Limb (tissue), 2 donors: ENCODE measurements around the gene PEPD.

Experiments used
- DNase-seq, 2 donors: peaks; one replicate each; pipeline ENCODE4 v3.0.0-alpha.2; 2016; ENCODE audit errors: extremely low spot score in 2 of 2

PEPD gene

GRCh38 chr19:33386361-33386858 is 135.2 kb downstream of the PEPD start:
- DNase-seq: no peak

DNA sequence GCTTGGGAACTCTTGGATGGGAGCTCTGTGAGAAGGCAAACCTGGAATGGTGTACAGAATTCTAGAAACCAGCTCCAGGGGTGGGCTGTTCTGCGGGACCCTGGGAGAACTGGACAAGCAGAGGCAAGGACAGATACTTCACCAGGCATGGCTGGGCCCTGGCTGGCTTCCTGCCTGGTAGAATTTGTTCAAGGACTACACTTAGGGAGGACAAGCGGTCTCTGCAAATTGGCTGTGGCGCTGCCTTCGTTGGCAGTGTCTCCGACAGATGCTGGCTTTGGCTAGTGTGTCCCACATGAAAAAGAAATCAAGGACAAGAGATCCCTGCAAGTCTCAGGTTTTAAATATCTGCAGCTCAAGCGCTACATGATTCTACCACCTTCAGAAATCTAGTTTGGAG is 135.6 kb downstream of the PEPD start:
- no peak for DNase-seq

- no peak for DNase-seq
These were observed 136.6 kb downstream of the PEPD start for GRCh38 chr19:33384983-33385382.

DNA sequence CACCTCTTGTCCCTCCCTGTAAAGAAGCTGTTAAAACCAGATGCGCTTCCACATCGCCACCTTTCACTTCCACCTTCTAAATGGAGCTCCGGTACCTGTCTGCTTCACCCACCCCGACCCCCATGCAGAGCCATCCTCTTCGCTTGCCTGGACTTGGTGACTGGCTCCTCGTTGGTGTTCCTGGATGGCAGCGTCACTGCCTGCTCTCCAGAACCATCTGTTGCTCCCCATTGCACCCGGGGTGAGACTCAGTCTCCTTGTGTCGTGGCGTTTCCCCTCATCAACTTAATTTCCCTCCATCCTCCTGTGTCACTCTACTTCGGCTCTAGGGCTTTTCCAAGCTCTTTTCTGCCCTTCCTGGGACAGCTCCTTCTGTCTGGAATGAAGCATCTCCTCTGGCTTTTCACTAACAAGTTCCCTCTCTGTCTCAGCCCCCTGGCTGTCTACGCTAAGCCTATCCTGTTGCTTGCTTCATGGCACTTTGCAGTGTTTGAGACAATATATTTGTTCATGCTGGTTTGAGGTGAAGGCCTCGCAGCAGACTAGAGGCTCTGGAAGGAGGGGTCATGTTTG is 137.8 kb downstream of the PEPD start:
- DNase-seq: no peak

DNA sequence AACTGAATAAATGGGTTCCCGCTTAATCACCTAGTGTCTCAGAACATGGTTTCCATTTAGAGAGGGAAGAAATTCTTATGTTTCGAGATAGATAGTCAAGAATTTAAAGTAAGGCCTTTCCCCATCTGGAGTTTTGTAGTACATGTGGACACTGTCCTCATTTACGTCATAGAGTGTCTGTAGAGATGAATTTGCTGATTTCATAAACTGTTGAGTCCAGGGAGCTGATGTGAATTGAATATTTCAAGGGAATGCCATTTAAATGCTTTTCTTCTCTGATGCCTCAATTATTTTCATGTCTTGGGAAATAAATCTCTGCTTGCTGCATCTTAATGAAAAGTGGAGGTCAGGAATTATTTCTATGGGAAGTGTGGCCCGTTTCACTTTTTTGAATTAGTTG is 138.6 kb downstream of the PEPD start:
- DNase-seq: no peak

GRCh38 chr19:33382006-33382405 is 139.6 kb downstream of the PEPD start:
- DNase-seq: no peak

GRCh38 chr19:33381101-33381500 is 140.5 kb downstream of the PEPD start:
- DNase-seq: no peak

DNA sequence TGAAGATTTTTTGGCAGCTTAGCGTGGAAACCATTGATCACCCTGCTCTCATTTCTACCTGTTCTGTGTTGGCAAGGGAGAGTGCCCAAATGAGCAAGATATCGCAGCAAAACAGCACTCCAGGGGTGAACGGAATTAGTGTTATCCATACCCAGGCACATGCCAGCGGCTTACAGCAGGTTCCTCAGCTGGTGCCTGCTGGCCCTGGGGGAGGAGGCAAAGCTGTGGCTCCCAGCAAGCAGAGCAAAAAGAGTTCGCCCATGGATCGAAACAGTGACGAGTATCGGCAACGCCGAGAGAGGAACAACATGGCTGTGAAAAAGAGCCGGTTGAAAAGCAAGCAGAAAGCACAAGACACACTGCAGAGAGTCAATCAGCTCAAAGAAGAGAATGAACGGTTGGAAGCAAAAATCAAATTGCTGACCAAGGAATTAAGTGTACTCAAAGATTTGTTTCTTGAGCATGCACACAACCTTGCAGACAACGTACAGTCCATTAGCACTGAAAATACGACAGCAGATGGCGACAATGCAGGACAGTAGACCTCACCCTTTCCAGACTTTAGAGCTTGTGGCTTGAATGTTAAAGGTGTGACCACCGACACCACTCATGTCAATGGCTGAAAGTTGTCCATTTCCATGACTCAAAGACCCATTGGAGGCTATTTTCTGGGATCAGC is 142.3 kb downstream of the PEPD start:
- DNase-seq: no peak

DNA sequence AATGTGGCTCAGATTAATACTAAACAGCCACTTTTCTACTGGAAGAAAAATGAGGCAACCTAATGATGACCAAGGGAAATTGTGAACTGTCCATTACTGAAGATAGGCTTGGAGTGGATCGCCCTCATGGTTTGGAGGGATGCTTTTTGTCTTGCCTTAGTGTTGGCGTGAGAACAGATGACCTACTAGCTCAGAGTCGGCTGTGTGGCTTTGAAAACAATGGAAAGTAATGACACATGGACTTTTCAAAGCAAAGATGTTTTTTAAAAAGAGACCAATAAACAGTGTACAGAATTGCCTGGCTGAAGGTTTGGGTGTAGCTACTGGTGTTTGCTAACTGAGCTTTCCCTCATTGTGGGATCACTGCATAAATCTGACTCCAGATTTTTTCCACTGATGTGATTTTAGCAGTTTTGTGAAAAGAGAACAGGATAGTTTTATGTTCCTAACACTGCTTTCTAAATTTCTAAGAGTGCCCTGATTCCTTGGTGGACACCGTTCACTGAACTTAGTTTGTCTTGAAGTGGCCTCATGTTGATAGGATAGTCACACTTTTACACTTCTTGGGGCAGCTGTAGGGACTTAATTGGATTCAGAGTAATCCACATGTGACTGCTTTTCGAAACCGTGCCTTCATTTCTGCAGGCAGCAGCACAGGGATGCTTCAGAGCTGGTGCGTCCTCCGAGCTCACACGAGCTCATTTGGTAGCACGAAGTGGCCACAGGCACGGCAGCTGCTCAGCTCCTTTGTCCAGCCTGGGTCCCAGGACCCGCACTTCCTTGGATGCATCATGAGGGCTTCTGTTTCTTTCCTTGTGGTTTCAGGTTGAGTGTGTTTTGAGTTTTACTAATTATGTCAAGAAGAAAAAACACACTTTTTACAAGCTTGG is 143.8 kb downstream of the PEPD start:
- DNase-seq: no peak

DNA sequence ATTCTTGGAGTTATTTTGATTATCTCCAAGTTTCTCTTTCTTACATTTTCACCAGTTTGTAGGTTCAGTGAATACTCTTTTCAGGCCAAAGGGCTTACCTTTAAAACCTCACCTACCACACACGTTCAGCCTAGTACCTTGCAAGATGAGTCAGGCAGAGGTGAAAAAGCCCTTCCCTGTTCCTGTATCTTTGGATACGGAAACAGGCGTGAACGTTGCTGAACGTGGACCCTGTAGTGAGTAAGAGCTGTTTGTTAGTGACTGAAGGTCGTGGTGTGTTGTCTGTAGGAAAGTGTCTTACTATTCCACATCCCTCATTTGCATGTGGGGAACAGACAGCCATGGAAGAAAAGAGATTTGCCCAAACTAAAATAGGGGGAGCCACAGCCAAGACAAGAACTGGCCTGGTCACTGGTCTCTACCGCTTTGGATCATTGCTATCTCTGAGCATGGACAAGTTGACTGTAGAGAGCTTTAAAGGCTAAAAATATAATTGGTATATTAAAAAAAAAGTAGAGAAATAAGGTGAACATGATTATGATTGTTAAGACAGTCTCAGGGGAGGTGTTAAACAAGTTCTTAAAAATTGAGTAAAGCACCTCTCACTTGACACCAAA is 144.5 kb downstream of the PEPD start:
- DNase-seq: no peak

DNA sequence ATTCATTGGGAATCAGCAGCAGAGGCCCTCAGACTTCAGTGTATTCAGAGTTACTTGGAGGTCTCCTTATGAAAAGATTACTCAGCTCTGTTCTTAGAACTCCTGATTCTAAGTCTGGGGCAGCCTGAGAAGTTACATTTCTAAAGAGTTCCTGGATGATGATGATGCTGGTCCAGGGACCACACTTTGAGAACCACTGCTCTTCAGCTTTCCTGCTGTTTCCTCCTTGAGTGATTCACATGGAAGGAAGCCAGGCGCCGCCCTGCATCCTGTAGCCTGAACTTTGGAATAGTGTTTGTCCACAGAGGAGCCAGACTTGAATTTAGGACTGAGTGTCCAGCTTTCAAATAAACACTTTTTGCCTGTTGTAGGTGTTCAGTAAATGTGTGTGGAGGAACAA is 145.2 kb downstream of the PEPD start:
- DNase-seq: no peak

- no peak for DNase-seq
These were observed 145.8 kb downstream of the PEPD start for GRCh38 chr19:33375837-33376159.

DNA sequence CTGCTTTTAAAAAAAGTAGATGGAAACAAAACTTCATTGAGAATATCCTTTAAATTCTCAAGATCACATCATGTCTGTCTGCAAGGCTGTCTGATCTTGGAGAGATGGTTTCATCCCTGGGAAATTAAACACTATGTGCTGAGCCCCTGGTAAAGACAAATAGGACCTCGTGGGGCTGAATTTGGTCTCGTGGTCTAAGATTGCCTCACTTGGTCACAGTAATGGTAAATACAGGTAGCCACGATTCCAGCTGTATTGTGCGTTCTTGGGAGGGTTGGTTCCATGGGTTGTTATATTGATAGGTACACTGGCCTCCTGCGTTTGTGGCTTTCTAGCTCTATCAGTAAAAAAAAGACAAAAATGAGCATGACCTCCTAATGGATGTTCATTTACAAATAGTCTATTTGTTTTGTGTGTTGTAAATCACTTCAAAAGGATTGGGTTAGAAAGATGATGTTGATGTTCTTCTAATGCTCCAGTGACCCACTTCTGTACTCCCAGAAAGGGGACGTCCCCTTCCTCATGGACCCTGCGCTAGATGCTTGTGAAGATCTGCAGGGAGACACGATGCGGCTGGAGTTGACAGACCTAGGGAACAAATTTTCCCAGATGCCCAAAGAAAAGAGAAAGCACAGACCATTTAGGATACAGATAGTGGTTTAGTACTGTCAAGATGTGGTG is 146.3 kb downstream of the PEPD start:
- DNase-seq: no peak

- peak in 1 of 2 donors; percentile 44 for DNase-seq
These were observed 147.3 kb downstream of the PEPD start for GRCh38 chr19:33374236-33374714.

GRCh38 chr19:33373453-33374235 is 147.9 kb downstream of the PEPD start, which contains the start of gene CEBPG:
TSS of gene CEBPG (plus strand) at chr19:33373709. CDS start at chr19:33379240, 5,531 bp downstream.
- DNase-seq: peak; percentile 86 to 99

GRCh38 chr19:33370783-33371182 is 150.8 kb downstream of the PEPD start:
- no peak for DNase-seq

DNA sequence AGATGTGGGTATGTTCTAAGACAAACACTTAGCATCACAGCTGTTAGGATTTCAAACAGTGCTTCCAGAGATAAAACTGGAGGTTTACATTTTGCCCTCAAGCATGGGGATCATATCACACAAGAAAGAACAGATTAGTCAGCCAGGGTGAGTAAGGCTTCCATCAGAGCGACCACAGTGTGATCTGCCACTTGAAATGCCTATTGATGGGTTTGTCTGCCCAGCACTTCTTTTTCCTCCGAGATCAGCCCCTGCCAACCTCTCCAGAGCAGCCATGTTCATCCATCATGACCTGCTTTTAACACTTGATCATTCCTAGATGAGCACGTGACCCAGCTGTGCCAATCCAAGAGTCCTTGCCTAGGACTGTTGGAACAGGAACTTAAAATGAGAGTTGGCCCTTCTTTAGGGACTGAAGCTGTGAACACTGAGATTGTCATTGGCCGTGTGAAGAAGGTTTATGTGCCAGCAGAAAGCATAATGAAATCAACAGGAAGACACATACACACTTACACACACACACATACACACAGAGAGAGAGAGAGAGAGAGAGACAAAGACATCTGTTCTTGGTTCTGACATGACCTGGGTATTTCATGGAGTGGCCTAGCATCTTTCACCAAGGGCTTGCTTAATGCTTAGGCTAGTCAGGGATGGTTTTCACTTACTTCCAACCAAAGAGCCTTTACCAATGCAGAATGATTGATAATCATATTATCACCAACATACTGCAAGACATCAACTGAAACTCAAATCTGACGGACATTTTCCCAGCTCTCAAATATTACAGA is 153.3 kb downstream of the PEPD start:
- no peak for DNase-seq

DNA sequence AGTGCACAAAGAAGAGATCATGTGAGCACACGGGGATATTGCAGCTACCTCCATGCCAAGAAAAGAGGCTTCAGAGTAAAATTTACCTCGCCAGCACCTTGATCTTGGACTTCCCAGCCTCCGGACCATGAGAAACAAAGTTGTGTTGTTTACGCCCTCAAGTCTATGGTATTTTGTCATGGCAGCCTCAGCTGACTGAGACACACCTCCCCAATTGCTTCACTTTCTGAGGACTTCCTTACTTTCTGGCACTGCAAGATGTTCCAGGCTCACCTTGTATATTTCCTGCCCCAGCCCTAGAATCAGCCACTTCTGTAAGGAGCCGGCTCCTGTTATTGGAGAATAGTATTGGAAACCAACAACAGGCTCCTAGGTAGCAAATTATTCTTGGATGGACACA is 154.7 kb downstream of the PEPD start:
- DNase-seq: no peak

DNA sequence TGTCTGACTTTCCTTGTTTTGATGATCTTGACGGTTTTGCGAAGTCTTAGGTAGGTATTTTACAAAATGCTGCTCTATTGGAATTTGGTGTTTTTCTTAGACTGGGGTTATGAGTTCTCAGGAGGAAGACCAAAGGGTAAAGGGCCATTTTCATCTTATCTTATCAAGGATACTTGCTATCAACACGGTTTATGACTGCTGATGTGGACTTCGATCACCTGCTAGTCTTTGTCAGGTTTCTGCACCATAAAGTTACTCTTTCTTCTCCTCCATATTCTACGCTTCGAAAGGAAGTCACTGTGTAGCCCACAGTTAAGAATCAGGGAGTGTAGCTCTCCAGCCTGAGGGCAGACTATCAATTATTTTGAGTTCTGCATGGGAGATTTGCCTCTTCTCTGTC is 155.5 kb downstream of the PEPD start:
- no peak for DNase-seq

DNA sequence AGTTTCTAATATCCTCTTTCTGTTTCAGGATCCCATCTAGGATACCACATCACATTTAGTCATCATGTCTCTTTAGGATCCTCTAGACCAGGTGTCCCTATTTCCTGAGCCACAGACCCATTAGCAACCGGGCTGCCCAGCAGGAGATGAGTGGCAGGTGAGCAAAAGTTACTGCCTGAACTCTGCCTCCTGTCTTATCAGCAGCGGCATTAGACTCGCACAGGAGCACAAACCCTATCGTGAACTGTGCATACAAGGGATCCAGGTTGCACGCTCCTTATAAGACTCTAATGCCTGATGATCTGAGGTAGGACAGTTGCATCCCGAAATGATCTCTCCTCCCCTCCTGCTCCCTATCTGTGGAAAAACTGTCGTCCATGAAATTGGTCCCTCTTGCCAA is 155.9 kb downstream of the PEPD start:
- no peak for DNase-seq
